ENCODE measurements around the gene SCUBE3. TPM values are rescaled to one million over a fixed set of nuclear protein-coding genes. Genes with fewer than 3 reads are reported as not detected.

SCUBE3 gene
- total and polyA plus RNA-seq, 2 donors, result 0.09 to 0.14 TPM

GRCh38 chr6:35199866-35200265 is 13.9 kb upstream of the SCUBE3 start:
- Histone ChIP-seq H3K9me3 (ENCODE audit: control insufficient read depth in 2 of 2, insufficient read depth in 1 of 2, low read length in 1 of 2) (no peaks in the 10 kb centered on the region), H3K27me3 (ENCODE audit: control insufficient read depth in 2 of 2, insufficient read depth in 1 of 2, low read length in 1 of 2) (peaks cover 0 to 10% of the 10 kb centered on the region in 2 donors), H3K4me1 (ENCODE audit: control insufficient read depth in 2 of 2, insufficient read depth in 2 of 2, low read length in 2 of 2) (no peaks in the 10 kb centered on the region), H3K27ac (ENCODE audit: low read depth in 1 of 2, low read length in 1 of 2) (no peak overlapping the region), H3K36me3 (ENCODE audit: control insufficient read depth in 2 of 2, insufficient read depth in 2 of 2, low read length in 1 of 2) (no peaks in the 10 kb centered on the region), H3K4me3 (ENCODE audit: low read length in 2 of 2) (no peak overlapping the region)
- 97% methylated on average over 2 of the region's 2 CpGs for WGBS
- DNase-seq (ENCODE audit: low read depth in 6 of 9, low spot score in 9 of 9), result no peak

- Histone ChIP-seq H3K27me3 (ENCODE audit: control insufficient read depth in 2 of 2, insufficient read depth in 1 of 2, low read length in 1 of 2) (peaks cover 4 to 24% of the 10 kb centered on the region in 2 donors), H3K27ac (ENCODE audit: low read depth in 1 of 2, low read length in 1 of 2) (no peak overlapping the region)
- 91% methylated on average over 6 of the region's 6 CpGs for WGBS
These were observed 11.7 kb upstream of the SCUBE3 start for GRCh38 chr6:35202066-35202546.

GRCh38 chr6:35203152-35203670 is 10.5 kb upstream of the SCUBE3 start:
- Histone ChIP-seq H3K4me3 (ENCODE audit: low read length in 2 of 2) (no peak overlapping the region), H3K27me3 (ENCODE audit: control insufficient read depth in 2 of 2, insufficient read depth in 1 of 2, low read length in 1 of 2) (peaks cover 6 to 34% of the 10 kb centered on the region in 2 donors), H3K4me1 (ENCODE audit: control insufficient read depth in 2 of 2, insufficient read depth in 2 of 2, low read length in 2 of 2) (no peaks in the 10 kb centered on the region), H3K36me3 (ENCODE audit: control insufficient read depth in 2 of 2, insufficient read depth in 2 of 2, low read length in 1 of 2) (no peaks in the 10 kb centered on the region), H3K27ac (ENCODE audit: low read depth in 1 of 2, low read length in 1 of 2) (no peak overlapping the region), H3K9me3 (ENCODE audit: control insufficient read depth in 2 of 2, insufficient read depth in 1 of 2, low read length in 1 of 2) (no peaks in the 10 kb centered on the region)
- WGBS, result 96% methylated on average over 7 of the region's 7 CpGs
- DNase-seq (ENCODE audit: low read depth in 6 of 9, low spot score in 9 of 9), result no peak

More at GRCh38 chr6:35202066-35202546, 11.7 kb upstream of the SCUBE3 start:
- Histone ChIP-seq H3K4me3 (ENCODE audit: low read length in 2 of 2) (no peak overlapping the region), H3K4me1 (ENCODE audit: control insufficient read depth in 2 of 2, insufficient read depth in 2 of 2, low read length in 2 of 2) (no peaks in the 10 kb centered on the region), H3K9me3 (ENCODE audit: control insufficient read depth in 2 of 2, insufficient read depth in 1 of 2, low read length in 1 of 2) (no peaks in the 10 kb centered on the region), H3K36me3 (ENCODE audit: control insufficient read depth in 2 of 2, insufficient read depth in 2 of 2, low read length in 1 of 2) (no peaks in the 10 kb centered on the region)
- DNase-seq (ENCODE audit: low read depth in 6 of 9, low spot score in 9 of 9), result no peak

GRCh38 chr6:35203680-35204079 is 10.1 kb upstream of the SCUBE3 start:
- H3K4me1 ChIP-seq (ENCODE audit: control insufficient read depth in 2 of 2, insufficient read depth in 2 of 2, low read length in 2 of 2), result no peaks in the 10 kb centered on the region
- no peaks in the 10 kb centered on the region for H3K9me3 ChIP-seq (ENCODE audit: control insufficient read depth in 2 of 2, insufficient read depth in 1 of 2, low read length in 1 of 2)
- H3K36me3 ChIP-seq (ENCODE audit: control insufficient read depth in 2 of 2, insufficient read depth in 2 of 2, low read length in 1 of 2), result no peaks in the 10 kb centered on the region
- no peak overlapping the region for H3K4me3 ChIP-seq (ENCODE audit: low read length in 2 of 2)
- no peak for DNase-seq (ENCODE audit: low read depth in 6 of 9, low spot score in 9 of 9)
- H3K27ac ChIP-seq (ENCODE audit: low read depth in 1 of 2, low read length in 1 of 2), result no peak overlapping the region
- WGBS, result 86% methylated on average over 2 of the region's 2 CpGs
- peaks cover 6 to 39% of the 10 kb centered on the region in 2 donors for H3K27me3 ChIP-seq (ENCODE audit: control insufficient read depth in 2 of 2, insufficient read depth in 1 of 2, low read length in 1 of 2)

- H3K4me1 ChIP-seq (ENCODE audit: control insufficient read depth in 2 of 2, insufficient read depth in 2 of 2, low read length in 2 of 2), result no peaks in the 10 kb centered on the region
- DNase-seq (ENCODE audit: low read depth in 6 of 9, low spot score in 9 of 9), result no peak
- H3K9me3 ChIP-seq (ENCODE audit: control insufficient read depth in 2 of 2, insufficient read depth in 1 of 2, low read length in 1 of 2), result no peaks in the 10 kb centered on the region
- peaks cover 13 to 64% of the 10 kb centered on the region in 2 donors for H3K27me3 ChIP-seq (ENCODE audit: control insufficient read depth in 2 of 2, insufficient read depth in 1 of 2, low read length in 1 of 2)
- H3K4me3 ChIP-seq (ENCODE audit: low read length in 2 of 2), result no peak overlapping the region
- no peaks in the 10 kb centered on the region for H3K36me3 ChIP-seq (ENCODE audit: control insufficient read depth in 2 of 2, insufficient read depth in 2 of 2, low read length in 1 of 2)
- 94% methylated on average over 1 of the region's 1 CpG for WGBS
- no peak overlapping the region for H3K27ac ChIP-seq (ENCODE audit: low read depth in 1 of 2, low read length in 1 of 2)
These were observed 7.4 kb upstream of the SCUBE3 start for GRCh38 chr6:35206346-35206745.

- no peaks in the 10 kb centered on the region for H3K9me3 ChIP-seq (ENCODE audit: control insufficient read depth in 2 of 2, insufficient read depth in 1 of 2, low read length in 1 of 2)
- H3K27me3 ChIP-seq (ENCODE audit: control insufficient read depth in 2 of 2, insufficient read depth in 1 of 2, low read length in 1 of 2), result peaks cover 33 to 81% of the 10 kb centered on the region in 2 donors
- H3K4me3 ChIP-seq (ENCODE audit: low read length in 2 of 2), result no peak overlapping the region
- 52% methylated on average over 4 of the region's 4 CpGs for WGBS
- no peak for DNase-seq (ENCODE audit: low read depth in 6 of 9, low spot score in 9 of 9)
- no peak overlapping the region for H3K27ac ChIP-seq (ENCODE audit: low read depth in 1 of 2, low read length in 1 of 2)
- no peaks in the 10 kb centered on the region for H3K36me3 ChIP-seq (ENCODE audit: control insufficient read depth in 2 of 2, insufficient read depth in 2 of 2, low read length in 1 of 2)
- H3K4me1 ChIP-seq (ENCODE audit: control insufficient read depth in 2 of 2, insufficient read depth in 2 of 2, low read length in 2 of 2), result no peaks in the 10 kb centered on the region
These were observed 5.3 kb upstream of the SCUBE3 start for GRCh38 chr6:35208419-35208818.

GRCh38 chr6:35209081-35209480 is 4.7 kb upstream of the SCUBE3 start:
- H3K36me3 ChIP-seq (ENCODE audit: control insufficient read depth in 2 of 2, insufficient read depth in 2 of 2, low read length in 1 of 2), result no peaks in the 10 kb centered on the region
- 4% methylated on average over 1 of the region's 1 CpG for WGBS
- no peaks in the 10 kb centered on the region for H3K4me1 ChIP-seq (ENCODE audit: control insufficient read depth in 2 of 2, insufficient read depth in 2 of 2, low read length in 2 of 2)
- peaks cover 39 to 83% of the 10 kb centered on the region in 2 donors for H3K27me3 ChIP-seq (ENCODE audit: control insufficient read depth in 2 of 2, insufficient read depth in 1 of 2, low read length in 1 of 2)
- no peak overlapping the region for H3K4me3 ChIP-seq (ENCODE audit: low read length in 2 of 2)
- no peaks in the 10 kb centered on the region for H3K9me3 ChIP-seq (ENCODE audit: control insufficient read depth in 2 of 2, insufficient read depth in 1 of 2, low read length in 1 of 2)
- H3K27ac ChIP-seq (ENCODE audit: low read depth in 1 of 2, low read length in 1 of 2), result no peak overlapping the region
- no peak for DNase-seq (ENCODE audit: low read depth in 6 of 9, low spot score in 9 of 9)

GRCh38 chr6:35209622-35210247 is 4.0 kb upstream of the SCUBE3 start:
- no peaks in the 10 kb centered on the region for H3K9me3 ChIP-seq (ENCODE audit: control insufficient read depth in 2 of 2, insufficient read depth in 1 of 2, low read length in 1 of 2)
- no peak overlapping the region for H3K4me3 ChIP-seq (ENCODE audit: low read length in 2 of 2)
- peaks cover 0 to 5% of the 10 kb centered on the region in 2 donors for H3K4me1 ChIP-seq (ENCODE audit: control insufficient read depth in 2 of 2, insufficient read depth in 2 of 2, low read length in 2 of 2)
- no peak for DNase-seq (ENCODE audit: low read depth in 6 of 9, low spot score in 9 of 9)
- H3K36me3 ChIP-seq (ENCODE audit: control insufficient read depth in 2 of 2, insufficient read depth in 2 of 2, low read length in 1 of 2), result no peaks in the 10 kb centered on the region
- no peak overlapping the region for H3K27ac ChIP-seq (ENCODE audit: low read depth in 1 of 2, low read length in 1 of 2)
- H3K27me3 ChIP-seq (ENCODE audit: control insufficient read depth in 2 of 2, insufficient read depth in 1 of 2, low read length in 1 of 2), result peaks cover 46 to 90% of the 10 kb centered on the region in 2 donors
- WGBS, result 88% methylated on average over 2 of the region's 2 CpGs

GRCh38 chr6:35213298-35213791 is 411 bp upstream of the SCUBE3 start:
- Histone ChIP-seq H3K27ac (ENCODE audit: low read depth in 1 of 2, low read length in 1 of 2) (no peak overlapping the region), H3K27me3 (ENCODE audit: control insufficient read depth in 2 of 2, insufficient read depth in 1 of 2, low read length in 1 of 2) (peaks cover 54 to 99% of the 10 kb centered on the region in 2 donors), H3K9me3 (ENCODE audit: control insufficient read depth in 2 of 2, insufficient read depth in 1 of 2, low read length in 1 of 2) (no peaks in the 10 kb centered on the region), H3K4me1 (ENCODE audit: control insufficient read depth in 2 of 2, insufficient read depth in 2 of 2, low read length in 2 of 2) (peaks cover 0 to 9% of the 10 kb centered on the region in 2 donors), H3K4me3 (ENCODE audit: low read length in 2 of 2) (peak overlapping the region in 1 of 2 donors; percentile 34), H3K36me3 (ENCODE audit: control insufficient read depth in 2 of 2, insufficient read depth in 2 of 2, low read length in 1 of 2) (no peaks in the 10 kb centered on the region)
- DNase-seq (ENCODE audit: low read depth in 6 of 9, low spot score in 9 of 9), result no peak
- 20% methylated on average over 51 of the region's 51 CpGs for WGBS

Measured in thymus (tissue), 11 donors.